Spinal cord (tissue), 10 donors: ENCODE data around the gene MBD2. TPM values are rescaled to one million over a fixed set of nuclear protein-coding genes. Genes with fewer than 3 reads are reported as not detected.

Source experiments
- DNase-seq, 6 donors: peaks; one replicate each; pipeline versions ENCODE4 v3.0.0 to v3.0.0-alpha.2; 2013 to 2015; ENCODE audit warnings: low spot score in 6 of 6, low read depth in 4 of 6
- H3K27ac ChIP-seq: one replicate; pipeline ENCODE4 v1.5.1; 2013; ENCODE audit warnings: low read depth, low read length, control low read depth
- H3K27me3 ChIP-seq: one replicate; pipeline ENCODE4 v1.6.1; 2013; ENCODE audit warnings: low read length; ENCODE audit not compliant: control insufficient read depth, insufficient read depth
- H3K36me3 ChIP-seq: one replicate; pipeline ENCODE4 v1.6.1; 2013; ENCODE audit warnings: low read length; ENCODE audit not compliant: control insufficient read depth, insufficient read depth
- H3K4me1 ChIP-seq: one replicate; pipeline ENCODE4 v1.6.1; 2013; ENCODE audit warnings: low read length; ENCODE audit not compliant: control insufficient read depth, insufficient read depth
- H3K4me3 ChIP-seq: one replicate; pipeline ENCODE4 v1.5.1; 2013; ENCODE audit warnings: low read depth, low read length, control low read depth
- H3K9me3 ChIP-seq: one replicate; pipeline ENCODE4 v1.6.1; 2013; ENCODE audit warnings: low read length; ENCODE audit not compliant: control insufficient read depth, insufficient read depth
- WGBS: methylation state at CpG from one replicate; pipeline ENCODE4 v1.1.5; 2013; ENCODE audit warnings: missing lambda C conversion rate; ENCODE audit not compliant: insufficient coverage; 5-methylcytosine and 5-hydroxymethylcytosine counted together
- polyA plus RNA-seq, 2 donors: library from polyadenylated mRNA; unstranded; fragments of 120-200 nt; gene quantifications; one replicate each; pipeline ENCODE4 v1.2.1, GENCODE V29; 2013; ENCODE audit not compliant: insufficient read length in 2 of 2
- total RNA-seq, 2 donors: library from RNA; depleted of rRNA in 1 of 2; stranded (reverse); fragments of 120-200 nt in 1 of 2; fragments of >200 nt in 1 of 2; gene quantifications; one replicate each; pipeline versions ENCODE4 v1.2.3 to v1.2.4, GENCODE V29; 2013 to 2014
- donor health status: healthy.

MBD2 gene
- total and polyA plus RNA-seq, 4 donors: 22.5 to 46.9 (median 40.6) TPM

GRCh38 chr18:54239601-54240000, 15.1 kb upstream of the MBD2 start:
- H3K4me3 ChIP-seq: no peak overlapping the region
- no peaks in the 10 kb centered on the region for H3K9me3 ChIP-seq
- no peaks in the 10 kb centered on the region for H3K36me3 ChIP-seq
- no CpG with 5 or more reads among the region's 2 CpGs for WGBS
- H3K27me3 ChIP-seq: no peaks in the 10 kb centered on the region
- no peak for DNase-seq
- no peak overlapping the region for H3K27ac ChIP-seq
- no peaks in the 10 kb centered on the region for H3K4me1 ChIP-seq

- Histone ChIP-seq H3K27ac (no peak overlapping the region), H3K9me3 (no peaks in the 10 kb centered on the region), H3K27me3 (no peaks in the 10 kb centered on the region), H3K4me1 (no peaks in the 10 kb centered on the region), H3K4me3 (no peak overlapping the region), H3K36me3 (no peaks in the 10 kb centered on the region)
- whole genome bisulfite sequencing: no CpG with 5 or more reads among the region's 2 CpGs
- DNase-seq: no peak
These were observed 14.6 kb upstream of the MBD2 start for GRCh38 chr18:54239091-54239490.

- Histone ChIP-seq H3K9me3 (no peaks in the 10 kb centered on the region), H3K27ac (no peak overlapping the region), H3K36me3 (no peaks in the 10 kb centered on the region), H3K4me3 (no peak overlapping the region), H3K4me1 (no peaks in the 10 kb centered on the region), H3K27me3 (no peaks in the 10 kb centered on the region)
- WGBS: no CpG with 5 or more reads among the region's 7 CpGs
- DNase-seq: no peak
These were observed 13.9 kb upstream of the MBD2 start for GRCh38 chr18:54238173-54238936.

GRCh38 chr18:54235871-54236270, 11.4 kb upstream of the MBD2 start:
- Histone ChIP-seq H3K27ac (no peak overlapping the region), H3K4me3 (no peak overlapping the region), H3K36me3 (no peaks in the 10 kb centered on the region), H3K4me1 (no peaks in the 10 kb centered on the region), H3K9me3 (no peaks in the 10 kb centered on the region), H3K27me3 (no peaks in the 10 kb centered on the region)
- no peak for DNase-seq
- 93% methylated on average over 4 of the region's 8 CpGs for WGBS

GRCh38 chr18:54233747-54234146, 9.3 kb upstream of the MBD2 start:
- WGBS: no CpG with 5 or more reads among the region's 5 CpGs
- no peak overlapping the region for H3K27ac ChIP-seq

GRCh38 chr18:54233228-54233625, 8.8 kb upstream of the MBD2 start:
- Histone ChIP-seq H3K9me3 (no peaks in the 10 kb centered on the region), H3K36me3 (no peaks in the 10 kb centered on the region), H3K27me3 (no peaks in the 10 kb centered on the region), H3K27ac (no peak overlapping the region), H3K4me1 (no peaks in the 10 kb centered on the region), H3K4me3 (no peak overlapping the region)
- no peak for DNase-seq
- WGBS: no CpG with 5 or more reads among the region's 3 CpGs

More at GRCh38 chr18:54233747-54234146, 9.3 kb upstream of the MBD2 start:
- no peak for DNase-seq
- no peak overlapping the region for H3K4me3 ChIP-seq
- H3K9me3 ChIP-seq: no peaks in the 10 kb centered on the region
- no peaks in the 10 kb centered on the region for H3K36me3 ChIP-seq
- H3K27me3 ChIP-seq: no peaks in the 10 kb centered on the region
- H3K4me1 ChIP-seq: no peaks in the 10 kb centered on the region

GRCh38 chr18:54232485-54233227, 8.2 kb upstream of the MBD2 start:
- Histone ChIP-seq H3K36me3 (no peaks in the 10 kb centered on the region), H3K4me1 (no peaks in the 10 kb centered on the region), H3K27me3 (no peaks in the 10 kb centered on the region), H3K9me3 (no peaks in the 10 kb centered on the region), H3K4me3 (no peak overlapping the region), H3K27ac (no peak overlapping the region)
- WGBS: 63% methylated on average over 3 of the region's 7 CpGs
- no peak for DNase-seq

- H3K9me3 ChIP-seq: no peaks in the 10 kb centered on the region
- 82% methylated on average over 5 of the region's 7 CpGs for WGBS
- no peaks in the 10 kb centered on the region for H3K27me3 ChIP-seq
- H3K4me1 ChIP-seq: no peaks in the 10 kb centered on the region
- H3K36me3 ChIP-seq: no peaks in the 10 kb centered on the region
- H3K4me3 ChIP-seq: no peak overlapping the region
- no peak for DNase-seq
- no peak overlapping the region for H3K27ac ChIP-seq
These were observed 5.1 kb upstream of the MBD2 start for GRCh38 chr18:54229421-54230059.

- no peaks in the 10 kb centered on the region for H3K9me3 ChIP-seq
- DNase-seq: no peak
- H3K36me3 ChIP-seq: no peaks in the 10 kb centered on the region
These were observed 3.9 kb upstream of the MBD2 start for GRCh38 chr18:54228364-54228763.

More at GRCh38 chr18:54228364-54228763, 3.9 kb upstream of the MBD2 start:
- Histone ChIP-seq H3K4me1 (peaks cover 3% of the 10 kb centered on the region), H3K4me3 (no peak overlapping the region), H3K27ac (no peak overlapping the region), H3K27me3 (no peaks in the 10 kb centered on the region)
